Keratinocyte (primary cell): ENCODE measurements around the gene MBNL2. TPM values are rescaled to one million over a fixed set of nuclear protein-coding genes. Genes with fewer than 3 reads are reported as not detected.

Experiments used
- DNase-seq: peaks from one replicate; pipeline ENCODE4 v3.0.0-alpha.2; 2011; ENCODE audit warnings: low read depth, missing footprints, low spot score
- FAIRE-seq: peaks from 2 replicates; lab custom pipeline; 2011; peaks lifted over from hg19 to GRCh38; lab: Jason Lieb, UNC
- H2AFZ ChIP-seq: 2 replicates; pipeline ENCODE4 v1.6.0; 2012; ENCODE audit warnings: low read length, control low read depth, inconsistent platforms; ENCODE audit not compliant: control insufficient read depth
- H3K27ac ChIP-seq: 2 replicates; pipeline ENCODE4 v1.5.1; 2011; ENCODE audit warnings: low read length; ENCODE audit not compliant: control insufficient read depth, insufficient read depth
- H3K27me3 ChIP-seq: 3 replicates; pipeline ENCODE4 v1.6.0; 2011; ENCODE audit warnings: low read length; ENCODE audit not compliant: control insufficient read depth, insufficient read depth; ENCODE audit errors: extremely low read depth
- H3K36me3 ChIP-seq, 2 experiments: 2 replicates in 1 of 2; 3 replicates in 1 of 2; pipeline ENCODE4 v1.5.1; 2011; ENCODE audit warnings: low read length in 2 of 2, mild to moderate bottlenecking in 1 of 2; ENCODE audit not compliant: control insufficient read depth in 2 of 2, insufficient read depth in 2 of 2; ENCODE audit errors: extremely low read depth in 1 of 2
- H3K4me1 ChIP-seq: 3 replicates; pipeline ENCODE4 v1.5.1; 2011; ENCODE audit warnings: low read length; ENCODE audit not compliant: control insufficient read depth, insufficient read depth; ENCODE audit errors: extremely low read depth
- H3K4me2 ChIP-seq: 3 replicates; pipeline ENCODE4 v1.6.0; 2011; ENCODE audit warnings: low read depth, low read length; ENCODE audit not compliant: control insufficient read depth, insufficient read depth; ENCODE audit errors: extremely low read depth
- H3K4me3 ChIP-seq, 3 experiments: fragments of 200-600 bp in 1 of 3; sonication (generic) in 1 of 3; 2 replicates in 2 of 3; 3 replicates in 1 of 3; pipeline ENCODE4 v1.5.1; 2011 to 2016; ENCODE audit warnings: low read length in 3 of 3, mild to moderate bottlenecking in 3 of 3, control low read depth in 2 of 3, inconsistent platforms in 1 of 3, low read depth in 1 of 3, mixed read lengths in 1 of 3, mixed run types in 1 of 3, moderate library complexity in 1 of 3; ENCODE audit not compliant: control insufficient read depth in 2 of 3, insufficient read depth in 2 of 3; ENCODE audit errors: extremely low read depth in 1 of 3
- H3K79me2 ChIP-seq: 2 replicates; pipeline ENCODE4 v1.6.0; 2012; ENCODE audit warnings: low read length; ENCODE audit not compliant: control insufficient read depth, insufficient read depth
- H3K9ac ChIP-seq: 3 replicates; pipeline ENCODE4 v1.6.0; 2011; ENCODE audit warnings: low read length; ENCODE audit not compliant: control insufficient read depth, insufficient read depth; ENCODE audit errors: extremely low read depth
- H3K9me1 ChIP-seq: 3 replicates; pipeline ENCODE4 v1.6.0; 2011; ENCODE audit warnings: low read length; ENCODE audit not compliant: control insufficient read depth, insufficient read depth; ENCODE audit errors: extremely low read depth
- H3K9me3 ChIP-seq: 2 replicates; pipeline ENCODE4 v1.5.1; 2012; ENCODE audit warnings: low read depth, low read length; ENCODE audit not compliant: control insufficient read depth
- H4K20me1 ChIP-seq: 3 replicates; pipeline ENCODE4 v1.6.0; 2011; ENCODE audit warnings: low read length; ENCODE audit not compliant: control insufficient read depth, insufficient read depth; ENCODE audit errors: extremely low read depth
- CTCF ChIP-seq, 3 experiments: IDR thresholded peaks in 1 of 3; conservative IDR thresholded peaks in 1 of 3; optimal IDR thresholded peaks in 1 of 3; 2 replicates in 2 of 3; 3 replicates in 1 of 3; pipeline versions ENCODE3 to v1.5.1; 2011; ENCODE audit warnings: low read length in 3 of 3, mild to moderate bottlenecking in 3 of 3, moderate library complexity in 2 of 3, control low read depth in 1 of 3, inconsistent platforms in 1 of 3; ENCODE audit not compliant: insufficient read depth in 2 of 3; ENCODE audit errors: extremely low read depth in 1 of 3
- EZH2 ChIP-seq: IDR thresholded peaks from one replicate; pipeline ENCODE4 v1.6.1; 2012; ENCODE audit warnings: inconsistent platforms, mild to moderate bottlenecking, low read length, moderate library complexity
- dilution Hi-C: fragments of 300-500 bp; cut with MboI; formaldehyde crosslinking; loops from one replicate; pipeline ENCODE4 v1.7.0; 2020; ENCODE audit warnings: low sequenced_read_pairs; ENCODE audit not compliant: extremely low pct_ligation_motif_present
- polyA plus RNA-seq, 5 experiments: library from polyadenylated mRNA; depleted of rRNA in 3 of 5; stranded (reverse) in 3 of 5; stranded (forward) in 1 of 5; unstranded in 1 of 5; fragments of >200 nt; gene quantifications; 1 replicate in 1 of 5; 2 replicates in 3 of 5; 3 replicates in 1 of 5; pipeline versions ENCODE4 v1.2.1 to v1.2.3, GENCODE V29; 2011 to 2012; ENCODE audit warnings: missing spikeins in 2 of 5, low read depth in 1 of 5, low replicate concordance in 1 of 5

Gene MBNL2
- polyA plus RNA-seq, 1 donor (not counting 4 experiments of a cell fraction or from before 2014, with no cell fraction given), result 28.4 TPM

GRCh38 chr13:97335488-97336134, 113.5 kb downstream of the MBNL2 start:
- no peak for TF ChIP-seq CTCF (optimal IDR thresholded peaks at IDR 0.05 in 1 of 3, IDR thresholded peaks at IDR 0.05 in 1 of 3, conservative IDR thresholded peaks at IDR 0.05 in 1 of 3; ENCODE audit: extremely low read depth in 1 of 3, insufficient read depth in 2 of 3, low read length in 3 of 3)
- TF ChIP-seq EZH2, result no peak
- dilution Hi-C loops, result no loop called here
- H3K9me3 ChIP-seq, result no peaks in the 10 kb centered on the region
- H3K9me1 ChIP-seq, result peaks cover 2% of the 10 kb centered on the region
- peaks cover 0 to 1% of the 10 kb centered on the region in 2 experiments for H3K36me3 ChIP-seq
- H2AFZ ChIP-seq, result no peak overlapping the region
- no peaks in the 10 kb centered on the region for H3K27me3 ChIP-seq
- no peak overlapping the region for H3K27ac ChIP-seq
- no peaks in the 10 kb centered on the region for H4K20me1 ChIP-seq
- H3K9ac ChIP-seq, result no peak overlapping the region
- no peaks in the 10 kb centered on the region for H3K79me2 ChIP-seq
- no peak overlapping the region for H3K4me2 ChIP-seq
- FAIRE-seq (no peak), DNase-seq (no peak)
- no peak overlapping the region for H3K4me3 ChIP-seq
- H3K4me1 ChIP-seq, result peaks cover 6% of the 10 kb centered on the region

GRCh38 chr13:97337985-97338499, 115.9 kb downstream of the MBNL2 start:
- Histone ChIP-seq H3K4me2 (no peak overlapping the region), H3K36me3 (peaks cover 0 to 1% of the 10 kb centered on the region in 2 experiments), H3K27me3 (no peaks in the 10 kb centered on the region), H3K9ac (no peak overlapping the region), H2AFZ (no peak overlapping the region), H4K20me1 (no peaks in the 10 kb centered on the region), H3K79me2 (no peaks in the 10 kb centered on the region), H3K4me3 (no peak overlapping the region), H3K4me1 (peaks cover 6% of the 10 kb centered on the region), H3K9me1 (peaks cover 2% of the 10 kb centered on the region), H3K9me3 (no peaks in the 10 kb centered on the region), H3K27ac (no peak overlapping the region)
- dilution Hi-C loops, result no loop called here
- DNase-seq (no peak), FAIRE-seq (no peak)
- TF ChIP-seq EZH2, result no peak
- no peak for TF ChIP-seq CTCF (optimal IDR thresholded peaks at IDR 0.05 in 1 of 3, IDR thresholded peaks at IDR 0.05 in 1 of 3, conservative IDR thresholded peaks at IDR 0.05 in 1 of 3; ENCODE audit: extremely low read depth in 1 of 3, insufficient read depth in 2 of 3, low read length in 3 of 3)
